ENCODE results near the gene TC2N. TPM values are rescaled to one million over a fixed set of nuclear protein-coding genes. Genes with fewer than 3 reads are reported as not detected.

Gene TC2N
- polyA plus RNA-seq, 3 donors, result 0.24 to 0.55 TPM; not detected in 1

DNA sequence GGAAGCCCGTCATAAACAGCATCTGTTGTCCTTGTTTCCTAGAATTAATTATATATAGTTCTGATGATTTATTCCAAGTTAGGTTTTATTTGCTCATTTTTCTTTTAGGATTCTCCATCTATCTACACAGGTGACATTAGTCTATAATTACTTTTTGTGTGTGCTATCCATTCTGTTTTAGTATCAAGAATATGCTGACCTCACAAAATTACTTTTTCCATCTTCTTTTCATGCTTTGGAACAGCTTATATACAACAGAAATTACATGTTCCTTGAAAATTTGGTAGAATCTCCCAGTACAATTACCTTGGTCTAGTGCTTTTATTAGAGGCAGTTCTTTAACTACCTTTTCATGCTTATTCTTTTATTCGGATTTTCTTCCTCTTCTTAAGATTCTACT is 81.1 kb downstream of the TC2N start:
- TF ChIP-seq, protein P1, sequence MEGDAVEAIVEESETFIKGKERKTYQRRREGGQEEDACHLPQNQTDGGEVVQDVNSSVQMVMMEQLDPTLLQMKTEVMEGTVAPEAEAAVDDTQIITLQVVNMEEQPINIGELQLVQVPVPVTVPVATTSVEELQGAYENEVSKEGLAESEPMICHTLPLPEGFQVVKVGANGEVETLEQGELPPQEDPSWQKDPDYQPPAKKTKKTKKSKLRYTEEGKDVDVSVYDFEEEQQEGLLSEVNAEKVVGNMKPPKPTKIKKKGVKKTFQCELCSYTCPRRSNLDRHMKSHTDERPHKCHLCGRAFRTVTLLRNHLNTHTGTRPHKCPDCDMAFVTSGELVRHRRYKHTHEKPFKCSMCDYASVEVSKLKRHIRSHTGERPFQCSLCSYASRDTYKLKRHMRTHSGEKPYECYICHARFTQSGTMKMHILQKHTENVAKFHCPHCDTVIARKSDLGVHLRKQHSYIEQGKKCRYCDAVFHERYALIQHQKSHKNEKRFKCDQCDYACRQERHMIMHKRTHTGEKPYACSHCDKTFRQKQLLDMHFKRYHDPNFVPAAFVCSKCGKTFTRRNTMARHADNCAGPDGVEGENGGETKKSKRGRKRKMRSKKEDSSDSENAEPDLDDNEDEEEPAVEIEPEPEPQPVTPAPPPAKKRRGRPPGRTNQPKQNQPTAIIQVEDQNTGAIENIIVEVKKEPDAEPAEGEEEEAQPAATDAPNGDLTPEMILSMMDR (IDR thresholded peaks at IDR 0.05), result no peak
- Histone ChIP-seq H3K36me3 (replicated peaks in 1 of 2; ENCODE audit: control insufficient read depth in 1 of 2, insufficient read depth in 2 of 2, low read length in 2 of 2) (no peaks in the 10 kb centered on the region), H3K79me2 (ENCODE audit: insufficient read depth, low read length) (no peaks in the 10 kb centered on the region), H2AFZ (ENCODE audit: insufficient read depth, low read depth, low read length, poor library complexity, severe bottlenecking) (no peak overlapping the region), H3K4me3 (replicated peaks in 1 of 3; ENCODE audit: low read depth in 2 of 3, low read length in 3 of 3) (no peak overlapping the region), H3K27me3 (ENCODE audit: control insufficient read depth in 2 of 2, insufficient read depth in 2 of 2, low read length in 2 of 2) (no peaks in the 10 kb centered on the region), H3K4me1 (ENCODE audit: control insufficient read depth in 1 of 2, insufficient read depth in 2 of 2, low read length in 2 of 2) (no peaks in the 10 kb centered on the region), H4K20me1 (ENCODE audit: insufficient read depth, low read length) (no peaks in the 10 kb centered on the region), H3K9ac (ENCODE audit: insufficient read depth, low read length, poor library complexity, severe bottlenecking) (no peak overlapping the region), H3K9me3 (replicated peaks in 1 of 2; ENCODE audit: control insufficient read depth in 1 of 2, insufficient read depth in 1 of 2, low read length in 2 of 2) (no peaks in the 10 kb centered on the region), H3K4me2 (replicated peaks; ENCODE audit: extremely low read depth, low read length, poor library complexity, severe bottlenecking) (no peak overlapping the region), H3K27ac (ENCODE audit: low read depth in 1 of 2, low read length in 2 of 2) (no peak overlapping the region)
- intact Hi-C loops (cut with micrococcal nuclease), result no loop called here
- no peaks in the 10 kb centered on the region for H3K4me1 Mint-ChIP-seq
- H3K4me3 Mint-ChIP-seq, result no peak overlapping the region
- H3K27me3 Mint-ChIP-seq (ENCODE audit: low read depth in 3 of 3), result peaks cover 0 to 2% (median 0%) of the 10 kb centered on the region in 3 donors
- no peak overlapping the region for H3K27ac Mint-ChIP-seq
- no peak for DNase-seq
- H3K9me3 Mint-ChIP-seq, result peaks cover 0 to 4% (median 0%) of the 10 kb centered on the region in 7 donors
- WGBS (ENCODE audit: insufficient coverage), result no CpG with 5 or more reads among the region's 2 CpGs
- H3K36me3 Mint-ChIP-seq, result no peaks in the 10 kb centered on the region

DNA sequence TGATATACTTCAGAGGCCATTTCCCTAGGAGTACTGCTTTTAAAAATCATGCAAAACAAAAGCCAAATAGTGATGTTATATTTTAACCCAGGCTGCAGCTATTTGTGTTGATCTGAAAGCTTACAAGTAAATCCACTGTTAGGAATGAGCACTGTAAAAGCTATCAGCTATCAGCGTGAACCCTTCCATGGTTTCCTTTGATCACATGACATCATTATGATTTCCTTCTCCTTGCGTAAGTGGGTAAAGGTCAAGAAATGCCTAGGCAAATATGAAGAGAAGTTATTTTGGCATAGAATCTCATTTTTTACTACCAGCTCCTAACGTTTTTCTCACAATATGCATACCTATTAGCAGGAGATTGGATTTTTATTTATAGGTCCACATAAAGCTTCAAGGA is 86.9 kb downstream of the TC2N start:
- no peak overlapping the region for H3K27ac Mint-ChIP-seq
- WGBS (ENCODE audit: insufficient coverage), result no CpG with 5 or more reads among the region's 3 CpGs
- intact Hi-C loops (cut with micrococcal nuclease), result no loop called here

More for the DNA sequence above, 86.9 kb downstream of the TC2N start:
- no peaks in the 10 kb centered on the region for H3K36me3 ChIP-seq (replicated peaks in 1 of 2; ENCODE audit: control insufficient read depth in 1 of 2, insufficient read depth in 2 of 2, low read length in 2 of 2)
- no peaks in the 10 kb centered on the region for H4K20me1 ChIP-seq (ENCODE audit: insufficient read depth, low read length)
- DNase-seq, result no peak
- H3K36me3 Mint-ChIP-seq, result no peaks in the 10 kb centered on the region
- peaks cover 0 to 1% (median 0%) of the 10 kb centered on the region in 3 donors for H3K27me3 Mint-ChIP-seq (ENCODE audit: low read depth in 3 of 3)
- no peak overlapping the region for H3K4me3 ChIP-seq (replicated peaks in 1 of 3; ENCODE audit: low read depth in 2 of 3, low read length in 3 of 3)
- H3K4me1 Mint-ChIP-seq, result no peaks in the 10 kb centered on the region
- no peaks in the 10 kb centered on the region for H3K9me3 ChIP-seq (replicated peaks in 1 of 2; ENCODE audit: control insufficient read depth in 1 of 2, insufficient read depth in 1 of 2, low read length in 2 of 2)
- no peaks in the 10 kb centered on the region for H3K79me2 ChIP-seq (ENCODE audit: insufficient read depth, low read length)
- no peak overlapping the region for H3K4me2 ChIP-seq (replicated peaks; ENCODE audit: extremely low read depth, low read length, poor library complexity, severe bottlenecking)
- H3K9me3 Mint-ChIP-seq, result peaks cover 0 to 2% (median 0%) of the 10 kb centered on the region in 7 donors
- TF ChIP-seq, protein P1 (IDR thresholded peaks at IDR 0.05), result no peak
- H3K27ac ChIP-seq (ENCODE audit: low read depth in 1 of 2, low read length in 2 of 2), result no peak overlapping the region
- H3K4me1 ChIP-seq (ENCODE audit: control insufficient read depth in 1 of 2, insufficient read depth in 2 of 2, low read length in 2 of 2), result no peaks in the 10 kb centered on the region
- H3K27me3 ChIP-seq (ENCODE audit: control insufficient read depth in 2 of 2, insufficient read depth in 2 of 2, low read length in 2 of 2), result no peaks in the 10 kb centered on the region
- peak overlapping the region; percentile 30 for H2AFZ ChIP-seq (ENCODE audit: insufficient read depth, low read depth, low read length, poor library complexity, severe bottlenecking)
- no peak overlapping the region for H3K4me3 Mint-ChIP-seq
- H3K9ac ChIP-seq (ENCODE audit: insufficient read depth, low read length, poor library complexity, severe bottlenecking), result no peak overlapping the region
